HG03342 (cell line): Measurements from ENCODE around the gene RASA4B.
"Not testable (repeated sequence)": the region's sequence is repeated elsewhere in the genome, so short reads cannot be mapped to it uniquely, and the experiment has no call there.

Experiments used
- ATAC-seq: cut with Tn5 transposase; IDR thresholded peaks from one replicate; pipeline ENCODE4 v1.9.1; 2021; ENCODE audit warnings: mild to moderate bottlenecking, moderate library complexity; ENCODE audit not compliant: unreplicated experiment

Gene RASA4B

DNA sequence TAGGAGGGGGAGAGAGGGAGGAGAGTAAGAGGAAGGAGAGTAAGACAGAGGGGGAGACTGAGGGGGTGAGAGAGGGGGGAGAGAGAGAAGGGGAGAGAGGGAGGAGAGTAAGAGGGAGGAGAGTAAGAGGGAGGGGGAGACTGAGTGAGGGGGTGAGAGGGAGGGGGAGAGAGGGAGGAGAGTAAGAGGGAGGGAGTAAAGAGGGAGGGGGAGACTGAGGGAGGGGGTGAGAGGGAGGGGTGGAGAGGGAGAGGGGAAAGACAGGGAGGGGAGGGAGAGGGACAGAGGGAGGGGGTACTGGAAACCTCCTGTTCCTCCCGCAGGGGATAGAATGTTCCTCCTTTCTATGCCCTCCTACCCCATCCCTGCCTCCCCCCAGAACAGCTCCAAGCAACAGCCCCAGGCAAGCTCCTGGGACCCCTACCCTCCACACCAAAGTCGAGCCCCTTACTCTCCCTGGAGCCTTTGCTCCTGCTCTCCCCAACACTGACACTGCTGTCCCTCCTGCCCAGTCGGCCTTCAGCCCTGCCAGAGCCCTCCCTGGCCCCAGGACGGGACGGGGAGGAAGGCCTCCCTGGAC is 4.8 kb downstream of the RASA4B start:
- ATAC-seq, result not testable (repeated sequence)

DNA sequence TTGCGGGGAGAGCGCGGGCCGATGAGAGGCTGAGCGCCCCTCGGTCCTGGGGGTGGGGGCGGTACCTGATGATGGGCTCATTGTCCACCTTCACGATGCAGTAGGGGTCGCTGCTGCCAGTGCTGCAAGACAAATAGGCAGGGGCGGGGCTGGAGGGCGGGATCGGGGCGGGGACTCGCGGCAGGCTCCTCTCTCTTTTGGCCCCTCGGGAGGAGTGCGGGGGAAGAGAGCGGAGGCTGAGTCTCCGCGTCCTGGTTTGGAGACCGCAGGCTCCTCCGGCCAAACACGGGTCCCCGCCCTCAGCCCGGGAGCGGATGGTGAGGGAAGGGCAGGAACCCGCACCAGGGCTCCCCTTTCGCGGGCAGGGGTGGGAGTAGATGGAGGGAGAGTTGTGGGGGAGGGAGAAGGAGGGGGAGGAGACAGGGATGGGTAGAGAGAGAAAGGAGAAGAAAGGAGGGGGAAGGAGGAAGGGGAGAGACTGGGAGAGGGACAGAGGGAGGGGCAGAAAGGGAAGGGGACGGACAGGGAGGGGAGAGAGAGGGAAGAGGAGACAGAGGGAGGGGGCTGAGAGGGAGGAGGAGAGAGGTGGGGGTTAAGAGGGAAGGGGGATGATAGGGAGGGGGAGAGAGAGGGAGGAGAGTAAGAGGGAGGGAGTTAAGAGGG is 5.6 kb downstream of the RASA4B start:
- peak; percentile 41 for ATAC-seq

DNA sequence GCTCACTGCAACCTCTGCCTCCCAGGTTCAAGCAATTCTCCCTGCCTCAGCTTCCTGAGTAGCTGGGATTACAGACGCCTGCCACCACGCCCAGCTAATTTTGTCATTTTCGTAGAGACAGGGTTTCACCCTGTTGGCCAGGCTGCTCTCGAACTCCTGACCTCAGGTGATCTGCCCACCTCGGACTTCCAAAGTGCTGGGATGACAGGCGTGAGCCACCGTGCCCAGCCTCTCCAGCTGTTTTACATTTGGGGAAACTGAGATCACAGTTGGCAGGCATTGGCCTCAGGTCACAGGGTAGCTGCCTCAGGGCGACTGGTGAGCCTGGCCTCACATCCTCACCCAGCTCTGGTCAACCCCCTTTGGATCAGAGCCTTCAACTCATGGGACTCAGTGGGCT is 7.0 kb downstream of the RASA4B start:
- ATAC-seq, result not testable (repeated sequence)

DNA sequence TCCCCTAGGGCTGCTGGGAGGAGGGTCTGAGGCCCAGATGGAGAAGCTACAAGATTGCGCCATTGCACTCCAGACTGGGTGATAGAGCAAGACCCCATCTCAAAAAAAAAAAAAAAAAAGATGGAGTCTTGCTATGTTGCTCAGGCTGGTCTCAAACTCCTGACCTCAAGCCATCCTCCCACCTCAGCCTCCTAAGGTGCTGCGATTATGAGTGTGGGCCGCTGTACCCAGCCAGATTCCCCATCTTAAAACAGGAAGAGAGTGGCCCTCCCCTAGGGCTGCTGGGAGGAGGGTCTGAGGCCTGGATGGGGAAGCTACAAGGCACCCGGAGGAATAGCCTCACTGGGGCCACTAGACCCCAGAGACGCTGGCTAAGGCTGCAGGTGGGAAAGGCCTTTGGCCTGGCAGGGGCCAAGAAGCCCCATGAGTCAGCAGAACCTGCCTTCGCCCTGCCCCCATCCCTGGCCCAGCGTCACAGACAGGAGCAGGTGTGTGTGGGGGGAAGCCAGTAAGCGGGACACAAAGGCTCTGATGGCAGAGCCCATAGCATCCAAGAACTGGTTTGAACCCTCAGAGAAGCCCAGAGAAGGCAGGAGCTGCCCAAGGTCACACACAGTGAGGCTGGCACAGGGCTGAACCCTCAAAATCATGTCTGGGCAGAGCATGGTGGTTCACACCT is 10.0 kb downstream of the RASA4B start:
- not testable (repeated sequence) for ATAC-seq

DNA sequence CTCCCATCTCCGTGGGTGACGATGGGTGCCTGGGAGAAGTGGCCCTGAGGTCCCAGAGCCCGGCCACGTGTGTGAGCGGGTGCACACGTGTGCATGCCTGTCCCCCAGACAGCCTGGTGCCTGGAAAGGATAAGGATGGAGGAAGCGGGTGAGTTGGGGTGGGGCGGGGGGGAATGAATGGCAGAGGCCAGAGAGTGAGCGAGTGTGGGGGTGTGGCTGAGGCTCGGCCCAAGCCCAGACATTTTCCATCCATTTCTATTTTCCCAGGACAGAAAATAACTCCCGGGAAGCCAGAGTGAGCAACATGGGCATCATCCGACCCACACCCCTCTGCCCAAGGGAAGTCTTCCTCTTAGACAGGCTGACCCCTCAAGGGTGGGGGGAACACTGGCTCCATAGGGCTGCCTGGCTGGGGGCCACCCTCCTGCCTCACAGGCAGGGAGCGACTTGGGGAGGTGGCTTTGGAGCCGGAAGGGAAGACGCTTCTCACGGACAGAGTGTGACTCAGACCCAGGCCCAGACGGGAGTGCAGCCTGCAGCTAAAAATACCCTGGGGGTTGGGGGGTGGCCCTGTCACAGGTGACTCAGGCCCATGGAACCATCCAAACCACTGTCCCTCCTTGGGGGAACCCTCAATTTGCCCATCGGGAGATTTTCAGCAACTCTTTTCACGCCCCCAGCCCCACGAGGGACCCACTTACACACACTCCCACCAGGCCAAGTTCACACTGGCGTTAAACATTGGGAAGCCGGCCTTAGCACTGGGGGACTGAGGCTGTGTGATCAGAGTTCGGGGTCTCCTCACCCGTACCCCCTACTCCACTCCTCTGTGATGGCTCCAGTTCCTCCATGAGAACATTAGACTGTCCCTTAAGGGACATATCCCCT is 12.0 kb downstream of the RASA4B start:
- not testable (repeated sequence) for ATAC-seq

DNA sequence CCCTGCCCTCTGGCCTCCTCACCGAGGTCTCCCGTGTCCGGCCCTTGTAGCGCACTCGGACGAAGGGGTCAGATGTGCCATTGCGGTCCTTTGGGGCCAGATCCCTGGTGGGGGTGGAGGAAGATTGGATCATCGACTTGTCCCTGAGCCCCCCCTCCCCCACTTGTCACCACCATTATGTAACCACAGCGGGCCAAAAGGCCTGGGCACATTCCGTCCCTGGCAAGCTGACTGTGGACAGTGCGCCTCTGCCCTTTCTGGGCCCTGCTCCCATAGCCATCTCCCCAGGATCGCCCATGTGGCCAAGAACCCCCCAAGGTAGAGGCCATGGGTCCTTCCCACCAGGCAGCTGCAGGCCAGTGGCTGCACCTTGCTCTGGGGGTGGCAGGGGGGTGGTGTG is 14.4 kb downstream of the RASA4B start:
- ATAC-seq, result not testable (repeated sequence)

DNA sequence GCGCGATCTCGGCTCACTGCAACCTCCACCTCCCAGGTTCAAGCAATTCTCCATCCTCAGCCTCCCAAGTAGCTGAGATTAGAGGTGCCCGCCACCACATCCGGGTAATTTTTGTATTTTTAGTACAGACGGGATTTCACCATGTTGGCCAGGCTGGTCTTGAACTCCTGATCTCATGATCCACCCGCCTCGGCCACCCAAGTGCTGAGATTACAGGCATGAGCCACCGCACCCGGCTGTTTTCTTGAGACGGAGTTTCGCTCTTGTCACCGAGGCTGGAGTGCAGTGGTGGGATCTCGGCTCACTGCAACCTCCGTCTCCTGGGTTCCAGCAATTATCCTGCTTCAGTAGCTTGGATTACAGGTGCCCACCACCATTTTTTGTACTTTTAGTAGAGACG is 19.3 kb downstream of the RASA4B start:
- not testable (repeated sequence) for ATAC-seq

DNA sequence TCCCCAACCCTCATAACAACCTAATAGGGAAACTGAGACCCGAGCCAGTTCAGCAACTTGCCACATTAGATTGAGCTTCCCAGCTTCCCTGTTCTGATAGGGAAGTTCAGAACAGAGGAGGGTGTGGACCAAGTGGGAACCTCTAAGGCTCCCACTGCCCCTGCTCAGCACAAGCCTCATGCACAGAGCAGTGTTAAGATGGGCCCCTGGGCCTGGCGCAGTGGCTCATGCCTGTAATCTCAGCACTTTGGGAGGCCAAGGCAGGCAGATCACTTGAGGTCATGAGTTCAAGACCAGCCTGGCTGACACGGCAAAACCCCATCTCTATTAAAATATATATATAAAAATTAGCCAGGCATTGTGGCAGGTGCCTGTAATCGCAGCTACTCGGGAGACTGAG is 20.3 kb downstream of the RASA4B start:
- ATAC-seq, result not testable (repeated sequence)

DNA sequence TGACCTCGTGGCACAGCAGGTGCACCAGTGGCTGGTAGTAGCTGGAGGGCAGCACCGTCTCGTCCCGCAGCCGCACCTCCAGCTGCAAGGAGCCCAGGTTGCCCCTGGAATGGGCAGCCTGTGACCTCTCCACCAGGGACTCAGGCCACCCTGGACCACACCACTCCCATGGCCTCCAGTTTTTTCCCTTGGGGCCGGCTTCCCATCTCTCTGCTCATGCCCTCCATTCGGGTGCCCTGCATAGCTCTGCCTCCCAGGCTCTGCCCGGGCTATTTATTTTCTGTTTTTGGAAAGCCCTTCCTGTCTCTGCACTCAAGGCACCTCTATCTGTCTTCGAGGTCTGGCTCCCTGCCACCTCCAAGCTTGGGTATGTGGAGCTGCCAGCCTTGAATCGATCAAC is 20.7 kb downstream of the RASA4B start:
- ATAC-seq, result not testable (repeated sequence)

DNA sequence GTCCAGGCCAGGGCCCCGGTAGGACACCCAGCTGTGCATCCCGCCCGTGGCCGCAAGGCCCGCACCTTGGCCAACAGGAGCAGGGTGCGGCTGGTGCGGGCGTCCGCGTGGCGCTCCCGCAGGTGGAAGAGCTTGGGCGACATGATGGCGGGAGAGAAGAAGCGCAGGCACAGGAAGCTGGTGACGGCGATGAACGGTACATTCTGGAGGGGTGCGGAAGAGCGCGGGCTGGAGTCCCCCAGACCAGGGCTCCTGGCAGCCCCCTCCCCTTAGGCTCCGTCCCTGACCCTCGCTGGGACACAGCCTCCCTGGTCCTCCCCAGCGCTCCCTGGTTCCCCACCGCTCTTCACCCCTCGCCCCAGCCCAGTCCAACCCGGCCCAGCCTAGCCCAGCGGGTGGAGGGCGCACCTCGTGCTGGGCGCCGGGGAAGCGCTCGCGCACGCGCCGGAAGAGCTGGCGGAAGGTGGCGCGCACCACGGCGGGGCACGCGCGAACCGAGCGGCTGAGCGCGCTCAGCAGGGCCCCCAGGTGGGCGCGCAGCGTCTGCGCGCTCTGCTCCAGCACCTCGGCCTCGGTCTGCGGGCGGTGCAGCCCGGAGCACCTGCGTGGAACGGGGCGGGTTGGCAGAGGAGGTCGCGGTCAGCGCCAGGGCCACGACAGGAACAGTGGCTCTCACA is 23.0 kb downstream of the RASA4B start:
- ATAC-seq, result peak; percentile 63

DNA sequence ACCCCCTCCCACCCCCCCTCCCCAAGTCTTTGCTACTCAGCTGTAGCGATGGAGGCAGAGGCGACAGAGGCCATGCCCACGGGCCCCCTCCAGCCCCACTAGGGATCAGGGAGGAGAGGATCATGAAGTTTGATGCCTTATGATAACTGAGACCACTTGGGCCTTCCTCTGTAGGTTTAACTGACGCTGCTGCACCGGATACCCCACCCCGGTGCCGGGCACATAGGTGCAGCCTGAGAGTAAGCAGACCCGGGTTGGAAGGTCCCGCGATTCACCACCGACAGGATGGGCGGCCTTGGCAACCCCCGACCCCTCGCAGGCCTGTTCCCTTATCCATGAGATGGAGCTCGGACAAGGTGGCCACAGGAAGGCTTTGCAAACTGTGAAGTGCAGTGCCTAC is 23.6 kb downstream of the RASA4B start:
- ATAC-seq, result not testable (repeated sequence)

DNA sequence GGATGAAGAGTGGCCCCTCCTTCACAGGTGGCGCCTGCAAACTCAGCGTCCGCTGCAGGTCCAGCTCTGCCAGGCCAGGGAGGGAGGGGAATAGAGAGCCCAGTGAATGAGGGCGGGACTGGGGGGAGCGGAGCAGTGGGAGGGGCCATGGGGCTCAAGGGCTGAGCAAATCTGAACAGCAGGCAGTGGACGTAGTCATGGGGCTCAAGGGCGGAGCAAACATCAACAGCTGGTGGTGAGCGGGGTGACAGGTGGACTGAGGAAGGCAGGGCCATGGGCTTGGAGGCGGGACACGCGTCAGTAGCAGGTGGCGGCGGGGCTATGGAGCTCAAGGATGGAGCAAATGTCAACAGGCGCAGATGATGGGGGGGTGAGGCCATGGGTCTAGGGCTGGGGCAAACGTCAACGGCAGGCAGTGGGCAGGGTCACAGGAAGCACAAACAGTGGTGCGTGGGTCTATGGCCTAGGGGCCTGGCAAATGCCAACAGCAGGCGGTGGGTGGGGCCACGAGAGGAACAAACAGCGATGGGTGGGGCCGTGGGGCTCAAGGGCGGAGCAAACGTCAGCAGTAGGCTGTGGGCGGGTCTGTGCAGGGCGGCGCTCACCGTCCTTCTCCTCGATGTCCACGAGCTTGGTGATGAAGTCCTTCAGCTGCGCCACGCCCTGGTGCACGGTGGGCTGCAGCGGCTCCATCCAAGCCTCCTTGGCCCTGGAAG is 24.2 kb downstream of the RASA4B start:
- ATAC-seq, result peak; percentile 47

DNA sequence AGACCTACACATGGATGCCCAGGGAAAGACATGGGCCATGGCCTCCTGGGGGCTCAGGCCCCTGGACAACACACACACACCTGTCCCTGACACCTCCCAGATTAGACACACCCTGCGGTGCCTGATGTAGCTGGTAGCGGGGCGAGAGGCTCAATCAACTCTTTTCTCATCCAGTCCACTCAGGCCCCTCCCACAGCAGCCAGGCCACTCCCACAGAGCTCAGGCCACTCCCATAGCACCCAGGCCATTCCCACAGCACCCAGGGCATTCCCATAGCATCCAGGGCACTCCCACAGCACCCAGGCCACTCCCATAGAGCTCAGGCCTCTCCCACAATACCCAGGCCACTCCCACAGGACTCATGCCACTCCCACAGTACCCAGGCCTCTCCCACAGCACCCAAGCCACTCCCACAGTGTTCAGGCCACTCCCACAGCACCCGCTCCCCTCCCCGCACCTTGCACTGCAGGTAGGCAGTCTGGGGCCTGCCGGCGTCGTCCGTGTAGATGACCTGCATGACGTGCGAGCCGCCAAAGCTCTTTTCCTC is 27.0 kb downstream of the RASA4B start:
- peak; percentile 34 for ATAC-seq

DNA sequence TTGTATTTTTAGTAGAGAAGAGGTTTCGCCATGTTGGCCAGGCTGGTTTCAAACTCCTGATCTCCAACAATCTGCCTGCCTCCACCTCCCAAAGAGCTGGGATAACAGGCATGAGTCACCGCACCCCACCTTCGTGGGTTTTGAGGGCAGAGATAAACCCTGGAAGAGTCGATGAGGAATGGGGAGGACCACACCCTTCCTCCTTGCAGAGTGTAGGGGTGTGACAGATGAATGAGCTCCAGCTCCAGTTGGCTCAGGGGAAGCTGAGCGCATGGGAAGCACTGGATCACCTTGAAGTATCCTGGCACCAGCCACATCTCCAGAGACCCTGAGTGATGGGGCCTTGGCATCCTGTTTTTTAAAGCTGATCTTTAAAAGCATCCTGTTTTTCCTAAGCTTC is 33.3 kb downstream of the RASA4B start:
- not testable (repeated sequence) for ATAC-seq

DNA sequence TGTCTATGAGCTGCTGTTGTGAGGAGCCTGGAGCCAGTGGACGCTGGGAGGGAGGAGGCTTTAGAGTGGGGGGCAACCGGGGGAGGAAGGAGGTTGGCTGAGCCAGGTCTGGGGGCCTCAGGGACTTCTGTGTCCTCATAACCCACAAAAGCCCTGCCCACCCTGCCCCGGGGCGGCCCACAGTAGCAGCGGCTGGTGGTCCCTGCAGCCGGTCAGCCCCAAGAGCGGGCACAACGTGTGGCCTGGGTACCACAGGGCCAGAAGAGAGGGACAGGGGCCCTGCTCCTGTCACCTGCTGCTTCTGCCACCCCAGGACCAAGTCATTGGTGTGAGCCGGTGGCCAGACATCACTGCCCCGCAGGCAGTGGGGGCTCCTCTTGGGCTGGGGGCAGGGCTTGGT is 35.6 kb downstream of the RASA4B start:
- not testable (repeated sequence) for ATAC-seq

DNA sequence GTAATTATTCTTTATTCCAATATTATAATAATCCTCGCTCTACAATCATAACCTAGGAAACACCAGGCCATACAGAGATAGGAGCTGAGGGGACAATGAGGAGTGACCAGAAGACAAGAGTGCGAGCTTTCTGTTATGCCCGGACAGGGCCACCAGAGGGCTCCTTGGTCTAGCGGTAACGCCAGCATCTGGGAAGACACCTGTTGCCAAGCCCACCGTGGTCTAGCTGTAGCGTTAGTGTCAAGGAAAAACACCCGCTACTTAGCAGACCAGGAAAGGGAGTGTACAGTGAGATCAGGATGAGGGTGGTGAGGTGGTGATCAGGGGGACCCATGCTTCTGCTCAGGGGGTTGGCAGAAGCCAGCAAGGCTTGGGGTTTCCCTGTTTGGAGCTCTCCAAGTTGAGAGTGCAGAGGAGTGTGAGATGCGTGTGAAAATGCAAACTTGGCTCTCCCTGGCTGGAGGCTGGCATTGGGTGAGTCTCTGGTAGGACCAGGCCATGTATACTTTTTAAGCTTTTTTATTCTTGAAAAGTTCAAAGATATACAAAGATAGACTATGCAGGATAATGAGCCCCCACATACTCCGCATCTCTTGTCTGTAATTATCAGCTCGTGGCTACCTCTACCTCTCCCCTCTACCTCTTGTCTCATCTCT is 37.5 kb downstream of the RASA4B start:
- not testable (repeated sequence) for ATAC-seq

DNA sequence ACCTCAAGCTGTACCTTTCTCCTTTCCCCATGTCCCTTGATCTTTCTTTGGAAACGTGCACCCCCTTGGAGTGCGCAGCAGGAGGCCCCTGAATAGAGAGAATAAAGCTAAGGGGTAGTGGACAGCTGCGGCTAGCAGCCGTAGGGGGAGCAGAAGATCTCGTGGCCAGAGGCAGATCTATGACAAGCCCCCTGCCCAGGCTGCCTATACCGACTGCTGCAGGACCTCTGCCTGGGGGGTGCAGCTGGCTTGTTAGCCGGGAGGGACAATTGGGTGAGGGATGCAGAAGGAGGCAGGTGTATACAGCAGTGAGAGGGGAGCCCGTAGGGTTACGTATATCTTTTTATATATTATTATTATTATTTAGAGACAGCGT is 38.4 kb downstream of the RASA4B start:
- peak; percentile 20 for ATAC-seq

DNA sequence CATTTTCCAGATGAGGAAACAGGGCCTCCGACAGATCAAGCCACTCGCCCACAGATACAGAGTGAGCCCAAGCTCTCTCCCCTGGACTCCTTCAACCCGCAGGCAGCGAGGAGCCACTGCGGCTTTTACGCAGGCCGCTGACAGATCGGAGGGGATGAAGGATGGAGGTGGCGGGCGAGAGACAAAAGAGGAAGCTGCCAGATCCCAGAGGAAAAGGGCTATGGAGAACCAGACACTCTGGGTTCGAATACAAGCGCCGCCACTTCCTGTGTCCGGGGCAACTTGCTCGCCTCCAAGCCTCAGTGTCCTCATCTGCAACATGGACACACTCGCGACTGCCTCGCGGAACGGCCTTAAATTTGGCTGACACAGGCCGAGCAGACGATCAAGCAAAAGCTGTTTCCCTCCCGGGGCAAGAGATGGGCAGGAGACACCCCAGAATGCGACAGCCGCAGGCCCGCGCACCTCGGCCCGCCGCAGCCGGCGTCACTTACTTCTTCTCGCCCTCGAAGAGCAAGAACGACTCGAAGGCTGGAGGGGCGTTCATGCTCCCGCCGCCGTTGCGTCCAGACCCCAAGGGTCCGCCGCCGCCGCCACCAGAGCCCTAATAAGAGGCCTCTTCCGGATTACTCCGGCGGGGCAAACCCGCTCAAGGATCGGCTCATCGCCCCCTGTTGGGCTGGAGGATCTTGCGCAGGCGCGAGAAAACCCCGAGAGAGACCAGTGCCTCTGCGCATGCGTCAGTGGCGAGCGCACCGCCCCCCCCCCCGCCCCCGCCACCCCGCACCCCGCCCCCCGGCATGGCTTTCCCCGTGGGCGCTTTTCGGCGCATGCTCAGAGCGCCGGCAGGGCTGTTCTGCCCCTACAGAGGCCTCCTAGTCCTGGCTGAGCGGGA is 39.0 kb downstream of the RASA4B start, which contains the start of gene POLR2J:
POLR2J (minus strand) TSS at position 609 of the 895 bp plus-strand sequence; CDS start at position 547, 62 bp downstream.
- peak; percentile 77 for ATAC-seq
